Neural progenitor cell (in vitro differentiated cells): ENCODE data around the gene PIK3R2.

ENCODE experiments used
- CTCF ChIP-seq: fragments of 200-600 bp; sonication (generic); IDR thresholded peaks from 2 replicates; pipeline ENCODE4 v1.5.1; 2017; ENCODE audit warnings: antibody characterized with exemption, mild to moderate bottlenecking
- EZH2 ChIP-seq: fragments of 200-600 bp; sonication (generic); IDR thresholded peaks from 2 replicates; pipeline ENCODE4 v1.6.1; 2017; ENCODE audit warnings: antibody characterized with exemption, mild to moderate bottlenecking, moderate library complexity
- EZH2phosphoT487 ChIP-seq: fragments of 200-600 bp; sonication (generic); IDR thresholded peaks from 2 replicates; pipeline ENCODE4 v1.6.1; 2017; ENCODE audit warnings: antibody characterized with exemption

GRCh38 chr19:18144906-18145305, 8.1 kb upstream of the PIK3R2 start:
- TF ChIP-seq CTCF: no peak
- TF ChIP-seq EZH2: no peak
- TF ChIP-seq EZH2phosphoT487: no peak
